H1 (cell line): ENCODE data around the gene BRD7. TPM values are rescaled to one million over a fixed set of nuclear protein-coding genes. Genes with fewer than 3 reads are reported as not detected.

Experiments used
- CTCF ChIA-PET: fragments of 300-600 bp; sonication (Branson Sonifier 250); formaldehyde crosslinking; loops from one replicate; lab custom pipeline; 2021; ENCODE audit not compliant: partially characterized antibody; lab: Charles Lee
- POLR2A ChIA-PET: fragments of 300-600 bp; sonication (Branson Sonifier 250); formaldehyde crosslinking; loops from one replicate; lab custom pipeline; 2021; ENCODE audit warnings: inconsistent platforms; ENCODE audit not compliant: partially characterized antibody; lab: Charles Lee
- DNase-seq, 2 experiments: peaks; one replicate each; pipeline versions ENCODE4 v3.0.0 to v3.0.0-alpha.2; 2010 to 2022; ENCODE audit warnings: low spot score in 2 of 2, low read depth in 1 of 2, mixed read lengths in 1 of 2
- FAIRE-seq: peaks from 2 replicates; lab custom pipeline; 2011; peaks lifted over from hg19 to GRCh38; lab: Jason Lieb, UNC
- H2AFZ ChIP-seq: 2 replicates; pipeline ENCODE4 v1.8.1; 2012; ENCODE audit warnings: low read length, inconsistent platforms
- H2AK5ac ChIP-seq: 2 replicates; pipeline ENCODE4 v1.6.1; 2013; ENCODE audit warnings: low read depth, low read length
- H2BK120ac ChIP-seq: replicated peaks from 2 replicates; pipeline ENCODE3; 2013; ENCODE audit warnings: low read depth, low read length, inconsistent platforms
- H2BK12ac ChIP-seq: 2 replicates; pipeline ENCODE4 v1.6.1; 2013; ENCODE audit warnings: low read depth, low read length
- H2BK15ac ChIP-seq: 2 replicates; pipeline ENCODE4 v1.6.1; 2013; ENCODE audit warnings: low read length
- H2BK20ac ChIP-seq: 2 replicates; pipeline ENCODE4 v1.6.1; 2013; ENCODE audit warnings: low read length
- H2BK5ac ChIP-seq: 2 replicates; pipeline ENCODE4 v1.6.1; 2013; ENCODE audit warnings: low read depth, low read length
- H3K14ac ChIP-seq: 2 replicates; pipeline ENCODE4 v1.6.1; 2013; ENCODE audit warnings: inconsistent platforms; ENCODE audit not compliant: insufficient read length
- H3K18ac ChIP-seq: 2 replicates; pipeline ENCODE4 v1.6.1; 2013; ENCODE audit warnings: low read length; ENCODE audit errors: extremely low read depth
- H3K23ac ChIP-seq: 2 replicates; pipeline ENCODE4 v1.6.1; 2013; ENCODE audit warnings: inconsistent platforms; ENCODE audit not compliant: insufficient read length
- H3K23me2 ChIP-seq: 2 replicates; pipeline ENCODE4 v1.6.1; 2013; ENCODE audit warnings: low read depth, low read length
- H3K27ac ChIP-seq: 2 replicates; pipeline ENCODE4 v1.6.1; 2011; ENCODE audit warnings: low read depth, low read length, inconsistent platforms
- H3K27me3 ChIP-seq, 4 experiments: replicated peaks in 1 of 4; 1 replicate in 1 of 4; 2 replicates in 3 of 4; pipeline versions ENCODE4 v1.6.1 to v1.8.1; 2011 to 2013; ENCODE audit warnings: low read length in 3 of 4, mild to moderate bottlenecking in 3 of 4, inconsistent platforms in 2 of 4, mixed read lengths in 2 of 4, moderate library complexity in 1 of 4; ENCODE audit not compliant: control insufficient read depth in 3 of 4, insufficient read depth in 3 of 4; ENCODE audit errors: extremely low read depth in 1 of 4
- H3K36me3 ChIP-seq, 4 experiments: 2 replicates each; pipeline versions ENCODE4 v1.6.1 to v1.8.1; 2011 to 2013; ENCODE audit warnings: mild to moderate bottlenecking in 4 of 4, low read length in 3 of 4, moderate library complexity in 2 of 4, control low read depth in 1 of 4, inconsistent platforms in 1 of 4; ENCODE audit not compliant: insufficient read depth in 4 of 4, control insufficient read depth in 2 of 4
- H3K4ac ChIP-seq: replicated peaks from 2 replicates; pipeline ENCODE3; 2013; ENCODE audit warnings: low read length, low read depth, mixed read lengths, inconsistent platforms; ENCODE audit not compliant: insufficient read length
- H3K4me1 ChIP-seq, 4 experiments: replicated peaks in 1 of 4; 1 replicate in 1 of 4; 2 replicates in 3 of 4; pipeline versions ENCODE4 v1.6.1 to v1.8.1; 2011 to 2013; ENCODE audit warnings: low read length in 3 of 4, inconsistent platforms in 2 of 4, mixed read lengths in 1 of 4; ENCODE audit not compliant: insufficient read depth in 4 of 4, control insufficient read depth in 3 of 4
- H3K4me2 ChIP-seq, 2 experiments: 2 replicates each; pipeline versions ENCODE4 v1.6.1 to v1.8.1; 2011 to 2013; ENCODE audit warnings: low read depth in 2 of 2, low read length in 2 of 2, control low read depth in 1 of 2, inconsistent platforms in 1 of 2, mild to moderate bottlenecking in 1 of 2; ENCODE audit not compliant: insufficient read depth in 1 of 2
- H3K4me3 ChIP-seq, 4 experiments: fragments of 200-600, 300-600 bp in 1 of 4; sonication (generic), shearing (Covaris generic), sonication (Bioruptor Twin) in 1 of 4; 2 replicates each; pipeline versions ENCODE4 v1.5.1 to v1.8.1; 2011 to 2016; ENCODE audit warnings: low read length in 4 of 4, low read depth in 3 of 4, control low read depth in 2 of 4, inconsistent platforms in 2 of 4, mild to moderate bottlenecking in 2 of 4, mixed read lengths in 1 of 4, moderate library complexity in 1 of 4; ENCODE audit not compliant: insufficient read depth in 2 of 4; ENCODE audit errors: extremely low read depth in 1 of 4
- H3K56ac ChIP-seq: replicated peaks from 2 replicates; pipeline ENCODE3; 2013; ENCODE audit warnings: low read depth, mild to moderate bottlenecking, mixed read lengths, low read length, inconsistent platforms; ENCODE audit not compliant: insufficient read length
- H3K79me1 ChIP-seq: 2 replicates; pipeline ENCODE4 v1.6.1; 2013; ENCODE audit warnings: low read depth, low read length, control low read depth
- H3K79me2 ChIP-seq, 2 experiments: 2 replicates each; pipeline versions ENCODE4 v1.6.1 to v1.8.1; 2012 to 2013; ENCODE audit warnings: low read length in 2 of 2, mild to moderate bottlenecking in 2 of 2, inconsistent platforms in 1 of 2; ENCODE audit not compliant: insufficient read depth in 2 of 2, control insufficient read depth in 1 of 2
- H3K9ac ChIP-seq, 4 experiments: replicated peaks in 1 of 4; 1 replicate in 1 of 4; 2 replicates in 3 of 4; pipeline versions ENCODE4 v1.6.1 to v1.8.1; 2011 to 2013; ENCODE audit warnings: low read depth in 3 of 4, low read length in 3 of 4, control low read depth in 2 of 4, mild to moderate bottlenecking in 2 of 4, moderate library complexity in 2 of 4, inconsistent platforms in 1 of 4; ENCODE audit errors: extremely low read depth in 1 of 4
- H3K9me3 ChIP-seq, 2 experiments: 2 replicates each; pipeline versions ENCODE4 v1.6.1 to v1.8.1; 2012 to 2013; ENCODE audit warnings: mild to moderate bottlenecking in 2 of 2, moderate library complexity in 2 of 2, control low read depth in 1 of 2, inconsistent platforms in 1 of 2, low read depth in 1 of 2, low read length in 1 of 2, mixed read lengths in 1 of 2; ENCODE audit not compliant: insufficient read depth in 2 of 2
- H4K20me1 ChIP-seq, 2 experiments: replicated peaks in 1 of 2; 2 replicates each; pipeline versions ENCODE3 to v1.8.1; 2011 to 2013; ENCODE audit warnings: inconsistent platforms in 2 of 2, low read length in 2 of 2, mild to moderate bottlenecking in 1 of 2; ENCODE audit not compliant: insufficient read depth in 2 of 2, control insufficient read depth in 1 of 2
- H4K5ac ChIP-seq: 2 replicates; pipeline ENCODE4 v1.6.1; 2013; ENCODE audit warnings: low read length, low read depth, mixed read lengths, inconsistent platforms; ENCODE audit not compliant: insufficient read length
- H4K8ac ChIP-seq: 2 replicates; pipeline ENCODE4 v1.8.0; 2013; ENCODE audit warnings: mild to moderate bottlenecking, moderate library complexity, low read length, inconsistent platforms; ENCODE audit not compliant: insufficient read depth; ENCODE audit errors: extremely low read depth
- H4K91ac ChIP-seq: replicated peaks from 2 replicates; pipeline ENCODE3; 2013; ENCODE audit warnings: low read length, mixed read lengths, inconsistent platforms; ENCODE audit not compliant: insufficient read length
- WGBS, 2 experiments: shearing (Covaris generic) in 1 of 2; methylation state at CpG; one replicate each; pipeline versions ENCODE4 v1.1.6 to v1.1.7; 2013 to 2015; ENCODE audit warnings: low lambda C conversion rate in 2 of 2, mixed read lengths in 2 of 2, inconsistent platforms in 1 of 2, low coverage in 1 of 2, missing lambda C conversion rate in 1 of 2; ENCODE audit not compliant: insufficient replicate concordance in 2 of 2, insufficient coverage in 1 of 2, insufficient read length in 1 of 2; ENCODE audit errors: extremely low coverage in 1 of 2, missing lambda C conversion rate in 1 of 2; 5-methylcytosine and 5-hydroxymethylcytosine counted together
- polyA plus RNA-seq, 7 experiments: library from polyadenylated mRNA; depleted of rRNA in 3 of 7; stranded (reverse) in 5 of 7; unstranded in 2 of 7; fragments of >200 nt in 5 of 7; fragments of 200-250 nt in 2 of 7; gene quantifications; 1 replicate in 5 of 7; 2 replicates in 1 of 7; 4 replicates in 1 of 7; pipeline versions ENCODE4 v1.2.1 to v1.2.3, GENCODE V29; 2011 to 2013; ENCODE audit warnings: missing spikeins in 2 of 7, mixed read lengths in 2 of 7
- total RNA-seq: library from RNA; stranded (reverse); fragmentation: NEBNext Ultra II Directional; extraction: Animal tissue kit (Norgen Biotek cat#: 25700); gene quantifications from 2 replicates; pipeline ENCODE4 v1.2.1, GENCODE V29; 2021

Gene BRD7
- total and polyA plus RNA-seq, 2 of the 8 experiments (the other 6 are each of a cell fraction or from before 2014, with no cell fraction given) = 42.5 to 120 TPM

- H3K9me3 ChIP-seq = no peaks in the 10 kb centered on the region; a peak in 1 of 4 replicates
- H3K4me1 ChIP-seq = no peaks in the 10 kb centered on the region; a peak in 1 of 7 replicates
- no peak overlapping the region for H2BK120ac ChIP-seq
- POLR2A ChIA-PET = interaction anchor here (1.3 to 1.6 kb wide), 3 partner anchors 11 to 46 kb away, joined by 4 to 5 read pairs (median 4); no protein-coding TSS in a partner anchor
- 90% methylated on average over 17 of the region's 18 CpGs; no CpG with 5 or more reads in 1 of the 2 experiments for WGBS, 2 experiments
- no peak overlapping the region for H2BK12ac ChIP-seq
- no peak overlapping the region for H4K5ac ChIP-seq
- H3K14ac ChIP-seq = no peak overlapping the region
- 0 out of 8 replicates have a peak, but pooled peaks cover 0 to 1% (median 0%) of the 10 kb centered on the region in 4 experiments for H3K36me3 ChIP-seq
- no peak overlapping the region for H3K18ac ChIP-seq
- CTCF ChIA-PET = interaction anchor here (1.2 to 1.8 kb wide), 5 partner anchors 7 to 229 kb away, joined by 3 to 6 read pairs (median 4); partner anchors contain the start of gene ADCY7
- no peak overlapping the region for H2AFZ ChIP-seq
- H4K20me1 ChIP-seq = peaks cover 2 to 3% of the 10 kb centered on the region in 2 experiments
- no peak overlapping the region for H2AK5ac ChIP-seq
- no peak overlapping the region for H3K4me3 ChIP-seq
- no peak overlapping the region for H2BK20ac ChIP-seq
- H3K4ac ChIP-seq = no peak overlapping the region
- H3K23ac ChIP-seq = no peak overlapping the region
- no peaks in the 10 kb centered on the region for H3K27me3 ChIP-seq
- no peaks in the 10 kb centered on the region for H3K23me2 ChIP-seq
- no peak overlapping the region for H2BK15ac ChIP-seq
- 0 out of 2 replicates have a peak overlapping the region, but pooled peaks have one; percentile 71 for H4K8ac ChIP-seq
- no peak overlapping the region for H3K9ac ChIP-seq
- H3K79me2 ChIP-seq = no peaks in the 10 kb centered on the region
- no peak overlapping the region for H4K91ac ChIP-seq
- H3K27ac ChIP-seq = no peak overlapping the region
- H3K4me2 ChIP-seq = no peak overlapping the region
- H2BK5ac ChIP-seq = no peak overlapping the region
- FAIRE-seq (no peak), DNase-seq (peak in 1 of 2 experiments; percentile 42)
- H3K79me1 ChIP-seq = no peaks in the 10 kb centered on the region
- no peak overlapping the region for H3K56ac ChIP-seq
Observed at GRCh38 chr16:50308237-50308965, 60.4 kb downstream of the BRD7 start.
